NOMO-1 (cell line): ENCODE measurements around the gene SFT2D2.
A peak's percentile ranks its signal among the peaks of the same experiment; 100 is the strongest.
"Not testable (repeated sequence)": the region's sequence is repeated elsewhere in the genome, so short reads cannot be mapped to it uniquely, and the experiment has no call there.

Experiments used
- DNase-seq, 2 experiments: peaks; one replicate each; lab custom pipeline; 2025; ENCODE audit not compliant: unreplicated experiment in 2 of 2; lab: John Stamatoyannopoulos, UW

The SFT2D2 gene

GRCh38 chr1:168225476-168226190 is at the start of gene SFT2D2:
TSS of gene SFT2D2 (plus strand) at chr1:168226004. CDS start at chr1:168226080, 76 bp downstream.
- peak; percentile 77 to 86 for DNase-seq

- no peak for DNase-seq
Measured at GRCh38 chr1:168178227-168178637, 47.6 kb upstream of the SFT2D2 start.

GRCh38 chr1:168178638-168179437 is 47.0 kb upstream of the SFT2D2 start, which contains the start of gene TIPRL:
TSS of gene TIPRL (plus strand) at chr1:168178962. CDS start at chr1:168179078, 116 bp downstream.
- peak; percentile 95 for DNase-seq

GRCh38 chr1:168179438-168180147 is 46.2 kb upstream of the SFT2D2 start:
- peak in 1 of 2 experiments; percentile 42 for DNase-seq

GRCh38 chr1:168180148-168180524 is 45.7 kb upstream of the SFT2D2 start:
- DNase-seq: peak in 1 of 2 experiments; percentile 13

- DNase-seq: not testable (repeated sequence)
Measured at GRCh38 chr1:168181063-168181720, 44.6 kb upstream of the SFT2D2 start.

GRCh38 chr1:168187177-168187576 is 38.6 kb upstream of the SFT2D2 start:
- no peak for DNase-seq

- no peak for DNase-seq
Measured at GRCh38 chr1:168190403-168190802, 35.4 kb upstream of the SFT2D2 start.

- DNase-seq: no peak
Measured at GRCh38 chr1:168195199-168196135, 30.3 kb upstream of the SFT2D2 start.

GRCh38 chr1:168199056-168199455 is 26.7 kb upstream of the SFT2D2 start:
- no peak for DNase-seq

GRCh38 chr1:168202941-168203654 is 22.7 kb upstream of the SFT2D2 start:
- no peak for DNase-seq

GRCh38 chr1:168206111-168206510 is 19.7 kb upstream of the SFT2D2 start:
- no peak for DNase-seq

GRCh38 chr1:168207673-168208072 is 18.1 kb upstream of the SFT2D2 start:
- not testable (repeated sequence) for DNase-seq

- no peak for DNase-seq
Measured at GRCh38 chr1:168210312-168210711, 15.5 kb upstream of the SFT2D2 start.

GRCh38 chr1:168213349-168213748 is 12.5 kb upstream of the SFT2D2 start:
- DNase-seq: no peak

- no peak for DNase-seq
Measured at GRCh38 chr1:168216171-168216570, 9.6 kb upstream of the SFT2D2 start.

GRCh38 chr1:168217664-168218063 is 8.1 kb upstream of the SFT2D2 start:
- no peak for DNase-seq

- no peak for DNase-seq
Measured at GRCh38 chr1:168218658-168219057, 7.1 kb upstream of the SFT2D2 start.

- DNase-seq: no peak
Measured at GRCh38 chr1:168220470-168220871, 5.3 kb upstream of the SFT2D2 start.
